GM18909 (cell line): ENCODE data around the gene SPTBN4.
"Not testable (repeated sequence)": the region's sequence is repeated elsewhere in the genome, so short reads cannot be mapped to it uniquely, and the experiment has no call there.

ENCODE experiments used
- ATAC-seq: cut with Tn5 transposase; IDR thresholded peaks from one replicate; pipeline ENCODE4 v1.9.1; 2021; ENCODE audit warnings: mild to moderate bottlenecking; ENCODE audit not compliant: unreplicated experiment, poor library complexity

Gene SPTBN4

GRCh38 chr19:40466985-40467734 is at the start of gene SPTBN4:
Gene SPTBN4, plus strand, starts transcription at chr19:40467001. Its CDS starts 5,621 bp downstream, at chr19:40472622.
- no peak for ATAC-seq

GRCh38 chr19:40417643-40417981 is 49.2 kb upstream of the SPTBN4 start:
- ATAC-seq = no peak

- no peak for ATAC-seq
Observed at GRCh38 chr19:40418040-40418439, 48.8 kb upstream of the SPTBN4 start.

- ATAC-seq = no peak
Observed at GRCh38 chr19:40419066-40419612, 47.7 kb upstream of the SPTBN4 start.

GRCh38 chr19:40419780-40420179 is 47.0 kb upstream of the SPTBN4 start:
- no peak for ATAC-seq

- ATAC-seq = no peak
Observed at GRCh38 chr19:40420451-40420765, 46.4 kb upstream of the SPTBN4 start.

GRCh38 chr19:40420766-40421765 is 45.7 kb upstream of the SPTBN4 start:
- ATAC-seq = peak; percentile 37

GRCh38 chr19:40421993-40422747 is 44.6 kb upstream of the SPTBN4 start:
- no peak for ATAC-seq

GRCh38 chr19:40422748-40423566 is 43.8 kb upstream of the SPTBN4 start:
- no peak for ATAC-seq

GRCh38 chr19:40423938-40424337 is 42.9 kb upstream of the SPTBN4 start:
- ATAC-seq = no peak

GRCh38 chr19:40424637-40425449 is 42.0 kb upstream of the SPTBN4 start:
- ATAC-seq = peak; percentile 1

GRCh38 chr19:40425450-40426287 is 41.1 kb upstream of the SPTBN4 start, which contains the start of gene SERTAD1:
Gene SERTAD1, minus strand, starts transcription at chr19:40425992. Its CDS starts 2,446 bp downstream, at chr19:40423546.
- ATAC-seq = peak; percentile 87

- not testable (repeated sequence) for ATAC-seq
Observed at GRCh38 chr19:40428197-40428596, 38.6 kb upstream of the SPTBN4 start.

- not testable (repeated sequence) for ATAC-seq
Observed at GRCh38 chr19:40430242-40430641, 36.6 kb upstream of the SPTBN4 start.

- ATAC-seq = no peak
Observed at GRCh38 chr19:40431698-40432097, 35.1 kb upstream of the SPTBN4 start.

GRCh38 chr19:40432760-40433159 is 34.0 kb upstream of the SPTBN4 start:
- ATAC-seq = not testable (repeated sequence)

GRCh38 chr19:40433391-40434216 is 33.2 kb upstream of the SPTBN4 start:
- ATAC-seq = peak; percentile 62
